Effector CD8-positive, alpha-beta T cell (primary cell): Measurements from ENCODE around the gene TMTC1.
"Not testable (repeated sequence)": the region's sequence is repeated elsewhere in the genome, so short reads cannot be mapped to it uniquely, and the experiment has no call there.

ENCODE experiments used
- DNase-seq: peaks from one replicate; lab custom pipeline; 2025; lab: John Stamatoyannopoulos, UW
- total RNA-seq, 4 experiments: gene quantifications; one replicate each; lab custom pipeline; 2026; lab: John Stamatoyannopoulos, UW

TMTC1 gene
- total RNA-seq = 0 to 1.4 (median 0.35) reads per million in 4 experiments

- no peak for DNase-seq
Measured at GRCh38 chr12:29783773-29784666, at the start of gene TMTC1. TMTC1 (minus strand) TSS chr12:29783942; CDS start chr12:29783751, 191 bp downstream.

GRCh38 chr12:29831173-29831572, 47.4 kb upstream of the TMTC1 start:
- DNase-seq = no peak

GRCh38 chr12:29830391-29830790, 46.6 kb upstream of the TMTC1 start:
- no peak for DNase-seq

GRCh38 chr12:29818916-29819623, 35.3 kb upstream of the TMTC1 start:
- no peak for DNase-seq

- no peak for DNase-seq
Measured at GRCh38 chr12:29816874-29817725, 33.4 kb upstream of the TMTC1 start.

GRCh38 chr12:29809616-29810361, 26.0 kb upstream of the TMTC1 start:
- not testable (repeated sequence) for DNase-seq

GRCh38 chr12:29807129-29807528, 23.4 kb upstream of the TMTC1 start:
- DNase-seq = no peak

- DNase-seq = no peak
Measured at GRCh38 chr12:29804019-29804418, 20.3 kb upstream of the TMTC1 start.

- DNase-seq = no peak
Measured at GRCh38 chr12:29799591-29799990, 15.8 kb upstream of the TMTC1 start.

- DNase-seq = no peak
Measured at GRCh38 chr12:29797565-29798355, 14.0 kb upstream of the TMTC1 start.

- DNase-seq = no peak
Measured at GRCh38 chr12:29796823-29797263, 13.1 kb upstream of the TMTC1 start.

- DNase-seq = no peak
Measured at GRCh38 chr12:29795715-29796114, 12.0 kb upstream of the TMTC1 start.

GRCh38 chr12:29794862-29795261, 11.1 kb upstream of the TMTC1 start:
- DNase-seq = no peak

- no peak for DNase-seq
Measured at GRCh38 chr12:29792853-29793252, 9.1 kb upstream of the TMTC1 start.

- no peak for DNase-seq
Measured at GRCh38 chr12:29792132-29792531, 8.4 kb upstream of the TMTC1 start.

- DNase-seq = no peak
Measured at GRCh38 chr12:29782871-29783772, 620 bp downstream of the TMTC1 start.

GRCh38 chr12:29782285-29782870, 1.4 kb downstream of the TMTC1 start:
- no peak for DNase-seq

GRCh38 chr12:29781705-29782266, 2.0 kb downstream of the TMTC1 start:
- DNase-seq = no peak

- DNase-seq = no peak
Measured at GRCh38 chr12:29781188-29781587, 2.6 kb downstream of the TMTC1 start.
